Natural killer cell (primary cell): Measurements from ENCODE around the gene PRPF18. TPM values are rescaled to one million over a fixed set of nuclear protein-coding genes. Genes with fewer than 3 reads are reported as not detected.
A peak's percentile ranks its signal among the peaks of the same experiment; 100 is the strongest.

Experiments
- ATAC-seq, 3 donors: fragments of 150-1000 bp in 2 of 3; fragments of 200-7000 bp in 1 of 3; cut with Tn5 transposase; 1 replicate in 1 of 3; 2 replicates in 2 of 3; pipeline ENCODE4 v1.10.0; 2021; ENCODE audit warnings: mild to moderate bottlenecking in 2 of 3, moderate library complexity in 2 of 3
- DNase-seq, 2 donors: peaks; one replicate each; pipeline versions ENCODE4 v3.0.0 to v3.0.0-alpha.2; 2013 to 2021; ENCODE audit warnings: mixed read lengths in 1 of 2
- H3K27ac ChIP-seq: one replicate; pipeline ENCODE4 v1.5.1; 2013; ENCODE audit warnings: mild to moderate bottlenecking, low read length
- H3K27me3 ChIP-seq: one replicate; pipeline ENCODE4 v1.6.1; 2013; ENCODE audit warnings: low read length; ENCODE audit not compliant: control insufficient read depth, insufficient read depth
- H3K36me3 ChIP-seq: one replicate; pipeline ENCODE4 v1.6.1; 2013; ENCODE audit warnings: low read length; ENCODE audit not compliant: control insufficient read depth, insufficient read depth
- H3K4me1 ChIP-seq: one replicate; pipeline ENCODE4 v1.6.1; 2013; ENCODE audit warnings: low read length; ENCODE audit not compliant: control insufficient read depth, insufficient read depth
- H3K4me3 ChIP-seq: one replicate; pipeline ENCODE4 v1.5.1; 2013; ENCODE audit warnings: low read length
- H3K9me3 ChIP-seq: one replicate; pipeline ENCODE4 v1.6.1; 2013; ENCODE audit warnings: low read length; ENCODE audit not compliant: control insufficient read depth, insufficient read depth
- H3K27ac Mint-ChIP-seq, 2 donors: one replicate each; pipeline ENCODE4 v1.8.0; 2022; ENCODE audit warnings: mild to moderate bottlenecking in 2 of 2, mixed read lengths in 2 of 2, moderate library complexity in 1 of 2
- H3K27me3 Mint-ChIP-seq, 2 donors: one replicate each; pipeline ENCODE4 v1.8.0; 2022; ENCODE audit warnings: low read depth in 2 of 2, mixed read lengths in 2 of 2
- H3K36me3 Mint-ChIP-seq: one replicate; pipeline ENCODE4 v1.8.0; 2022; ENCODE audit warnings: mixed read lengths
- H3K4me1 Mint-ChIP-seq, 2 donors: one replicate each; pipeline ENCODE4 v1.8.0; 2022; ENCODE audit warnings: mixed read lengths in 2 of 2
- H3K4me3 Mint-ChIP-seq: one replicate; pipeline ENCODE4 v1.8.0; 2022; ENCODE audit warnings: mild to moderate bottlenecking, moderate library complexity, mixed read lengths
- H3K9me3 Mint-ChIP-seq, 2 donors: one replicate each; pipeline ENCODE4 v1.8.0; 2022; ENCODE audit warnings: mixed read lengths in 2 of 2
- WGBS: methylation state at CpG from one replicate; pipeline ENCODE4 v1.1.7; 2013; ENCODE audit warnings: missing lambda C conversion rate; ENCODE audit not compliant: insufficient coverage; 5-methylcytosine and 5-hydroxymethylcytosine counted together
- intact Hi-C: fragments of 100-400 bp; cut with micrococcal nuclease; formaldehyde crosslinking; loops from one replicate; pipeline ENCODE4 v1.14.2; 2022
- total RNA-seq, 4 donors: library from RNA; stranded (reverse); fragments of 120-200 nt in 1 of 4; gene quantifications; one replicate each; pipeline versions ENCODE4 v1.2.3 to v1.2.4, GENCODE V29; 2013 to 2022
- TF ChIP-seq, protein P1 (sequence below): fragments of 200-600 bp; IDR thresholded peaks from one replicate; pipeline ENCODE4 v1.8.0; 2022; ENCODE audit warnings: antibody characterized with exemption

The PRPF18 gene
- total RNA-seq, 3 donors from 2014 or later (not counting 1 experiment from before 2014, with no cell fraction given), result 29.5 to 39.3 (median 35.1) TPM

DNA sequence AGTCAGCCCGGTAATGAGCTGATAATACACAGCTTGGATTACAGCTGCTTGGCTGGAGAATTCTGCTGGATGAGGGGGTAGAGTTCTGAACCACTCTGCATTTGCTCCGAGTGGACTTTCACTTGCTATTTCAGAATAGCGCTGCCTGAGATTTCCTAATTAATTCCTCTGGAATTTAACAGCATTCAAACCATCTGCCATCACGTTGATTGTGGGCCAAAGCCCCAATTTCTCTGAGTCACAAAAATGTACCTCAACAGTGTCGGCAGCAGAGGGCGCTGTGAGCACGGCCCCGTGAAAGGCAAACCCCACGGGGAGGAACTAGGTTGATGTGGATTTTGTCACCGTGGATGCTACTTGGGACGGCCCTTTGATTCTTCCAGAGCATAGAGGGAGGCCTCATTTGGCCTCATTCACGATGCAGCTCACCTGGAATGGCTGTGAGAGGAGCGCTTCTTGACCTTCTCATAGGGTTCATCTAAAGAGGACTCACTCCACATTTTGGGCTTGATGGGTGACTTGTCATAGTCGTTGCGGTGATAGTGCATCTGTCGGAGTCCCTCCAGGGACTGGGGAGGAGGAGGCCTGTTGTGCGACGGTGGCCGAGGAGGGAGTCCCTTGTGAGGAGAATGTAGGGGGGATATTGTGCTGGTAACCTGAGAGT, 73.3 kb downstream of the PRPF18 start:
- TF ChIP-seq, protein P1, sequence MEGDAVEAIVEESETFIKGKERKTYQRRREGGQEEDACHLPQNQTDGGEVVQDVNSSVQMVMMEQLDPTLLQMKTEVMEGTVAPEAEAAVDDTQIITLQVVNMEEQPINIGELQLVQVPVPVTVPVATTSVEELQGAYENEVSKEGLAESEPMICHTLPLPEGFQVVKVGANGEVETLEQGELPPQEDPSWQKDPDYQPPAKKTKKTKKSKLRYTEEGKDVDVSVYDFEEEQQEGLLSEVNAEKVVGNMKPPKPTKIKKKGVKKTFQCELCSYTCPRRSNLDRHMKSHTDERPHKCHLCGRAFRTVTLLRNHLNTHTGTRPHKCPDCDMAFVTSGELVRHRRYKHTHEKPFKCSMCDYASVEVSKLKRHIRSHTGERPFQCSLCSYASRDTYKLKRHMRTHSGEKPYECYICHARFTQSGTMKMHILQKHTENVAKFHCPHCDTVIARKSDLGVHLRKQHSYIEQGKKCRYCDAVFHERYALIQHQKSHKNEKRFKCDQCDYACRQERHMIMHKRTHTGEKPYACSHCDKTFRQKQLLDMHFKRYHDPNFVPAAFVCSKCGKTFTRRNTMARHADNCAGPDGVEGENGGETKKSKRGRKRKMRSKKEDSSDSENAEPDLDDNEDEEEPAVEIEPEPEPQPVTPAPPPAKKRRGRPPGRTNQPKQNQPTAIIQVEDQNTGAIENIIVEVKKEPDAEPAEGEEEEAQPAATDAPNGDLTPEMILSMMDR, result peak; percentile 90
- peak; percentile 74 to 87 (median 82) for ATAC-seq
- Histone ChIP-seq H3K4me3 (no peak overlapping the region), H3K27ac (no peak overlapping the region), H3K9me3 (no peaks in the 10 kb centered on the region), H3K27me3 (no peaks in the 10 kb centered on the region), H3K4me1 (peaks cover 21% of the 10 kb centered on the region), H3K36me3 (no peaks in the 10 kb centered on the region)
- Mint-ChIP-seq H3K4me3 (no peak overlapping the region), H3K4me1 (peaks cover 10 to 11% of the 10 kb centered on the region in 2 donors), H3K27me3 (no peaks in the 10 kb centered on the region), H3K36me3 (no peaks in the 10 kb centered on the region), H3K27ac (peak overlapping the region in 1 of 2 donors; percentile 35), H3K9me3 (no peaks in the 10 kb centered on the region)
- 29% methylated on average over 19 of the region's 19 CpGs for WGBS
- peak; percentile 59 to 78 for DNase-seq
- intact Hi-C loops, result loop anchor here (1.0 kb wide), 1 partner anchor 118 kb away; no protein-coding TSS in a partner anchor

DNA sequence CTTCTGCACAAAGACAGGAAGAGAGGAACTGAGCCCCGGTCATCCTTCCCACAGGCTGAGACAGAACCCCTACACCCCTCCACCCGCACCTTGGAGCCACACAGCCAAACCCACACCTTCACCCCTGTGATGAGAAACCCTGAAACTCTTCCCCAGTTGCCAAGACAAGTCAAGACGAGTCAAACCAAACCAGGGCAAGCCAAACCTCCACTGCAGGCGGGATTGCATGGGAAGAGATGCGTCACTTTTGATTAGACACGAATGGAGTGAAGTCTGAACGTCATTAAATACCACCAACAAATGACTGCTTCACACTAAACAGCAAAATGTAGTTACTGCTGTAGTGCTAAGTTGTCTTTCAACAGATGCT, 73.8 kb downstream of the PRPF18 start:
- intact Hi-C loops, result loop anchor here (1.0 kb wide), 1 partner anchor 118 kb away; no protein-coding TSS in a partner anchor
- H3K27ac ChIP-seq, result no peak overlapping the region
- H3K27me3 ChIP-seq, result no peaks in the 10 kb centered on the region
- DNase-seq (no peak), ATAC-seq (no peak)
- H3K9me3 ChIP-seq, result no peaks in the 10 kb centered on the region
- TF ChIP-seq, protein P1, result no peak
- peaks cover 21% of the 10 kb centered on the region for H3K4me1 ChIP-seq
- no peaks in the 10 kb centered on the region for H3K27me3 Mint-ChIP-seq
- H3K27ac Mint-ChIP-seq, result peak overlapping the region in 1 of 2 donors; percentile 35
- H3K4me1 Mint-ChIP-seq, result peaks cover 10 to 11% of the 10 kb centered on the region in 2 donors
- no peak overlapping the region for H3K4me3 ChIP-seq
- no peaks in the 10 kb centered on the region for H3K36me3 ChIP-seq
- no peaks in the 10 kb centered on the region for H3K36me3 Mint-ChIP-seq
- H3K9me3 Mint-ChIP-seq, result no peaks in the 10 kb centered on the region
- H3K4me3 Mint-ChIP-seq, result no peak overlapping the region
- 62% methylated on average over 7 of the region's 7 CpGs for WGBS

DNA sequence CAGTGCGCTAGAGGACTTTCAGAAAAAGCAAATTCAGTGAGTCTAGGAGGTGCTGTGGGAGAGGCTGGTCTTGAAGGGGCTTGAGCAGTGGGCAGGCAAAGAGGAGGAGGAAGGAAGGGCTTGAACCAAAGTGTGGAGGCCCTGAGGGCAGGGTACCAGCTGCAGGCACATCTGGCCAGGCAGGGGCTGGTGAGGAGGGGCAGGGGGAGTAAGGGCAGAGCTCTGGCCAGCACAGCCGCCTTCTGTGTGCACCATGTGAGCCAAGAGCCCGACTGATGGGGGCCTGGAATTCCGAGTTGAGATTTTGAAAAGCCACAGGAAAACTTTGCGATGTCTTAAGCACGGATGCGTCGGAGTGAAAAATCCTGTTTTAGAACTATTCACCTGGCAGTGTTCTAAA, 74.5 kb downstream of the PRPF18 start:
- WGBS, result 82% methylated on average over 8 of the region's 8 CpGs
- Histone ChIP-seq H3K36me3 (no peaks in the 10 kb centered on the region), H3K4me3 (no peak overlapping the region), H3K27ac (no peak overlapping the region), H3K27me3 (no peaks in the 10 kb centered on the region), H3K9me3 (no peaks in the 10 kb centered on the region), H3K4me1 (peaks cover 21% of the 10 kb centered on the region)
- Mint-ChIP-seq H3K36me3 (no peaks in the 10 kb centered on the region), H3K9me3 (no peaks in the 10 kb centered on the region), H3K27ac (no peak overlapping the region), H3K4me1 (peaks cover 10 to 11% of the 10 kb centered on the region in 2 donors), H3K27me3 (no peaks in the 10 kb centered on the region), H3K4me3 (no peak overlapping the region)
- intact Hi-C loops, result no loop called here
- TF ChIP-seq, protein P1, result no peak
- ATAC-seq (no peak), DNase-seq (no peak)
